Right ventricle myocardium superior (tissue), 1 donor: ENCODE measurements around the gene TOR2A. TPM values are rescaled to one million over a fixed set of nuclear protein-coding genes. Genes with fewer than 3 reads are reported as not detected.

Source experiments
- ATAC-seq: fragments of 200-7000 bp; cut with Tn5 transposase; one replicate; pipeline ENCODE4 v1.9.1; 2020; ENCODE audit warnings: mild to moderate bottlenecking; ENCODE audit not compliant: poor library complexity
- DNase-seq: peaks from one replicate; pipeline ENCODE4 v3.0.0-alpha.2; 2020
- intact Hi-C: fragments of 100-400 bp; cut with DNase I; formaldehyde crosslinking; loops from one replicate; pipeline ENCODE4 v1.11.2; 2022
- total RNA-seq: library from RNA; stranded (reverse); fragmentation: NEBNext Ultra II Directional; extraction: Animal tissue kit (Norgen Biotek cat#: 25700); gene quantifications from one replicate; pipeline ENCODE4 v1.2.1, GENCODE V29; 2021
- donor health status: DM: no; HTN: yes; CAD: no; lungs with severe emphysema.

Gene TOR2A
- total RNA-seq, 1 donor from 2014 or later: 3.3 TPM

DNA sequence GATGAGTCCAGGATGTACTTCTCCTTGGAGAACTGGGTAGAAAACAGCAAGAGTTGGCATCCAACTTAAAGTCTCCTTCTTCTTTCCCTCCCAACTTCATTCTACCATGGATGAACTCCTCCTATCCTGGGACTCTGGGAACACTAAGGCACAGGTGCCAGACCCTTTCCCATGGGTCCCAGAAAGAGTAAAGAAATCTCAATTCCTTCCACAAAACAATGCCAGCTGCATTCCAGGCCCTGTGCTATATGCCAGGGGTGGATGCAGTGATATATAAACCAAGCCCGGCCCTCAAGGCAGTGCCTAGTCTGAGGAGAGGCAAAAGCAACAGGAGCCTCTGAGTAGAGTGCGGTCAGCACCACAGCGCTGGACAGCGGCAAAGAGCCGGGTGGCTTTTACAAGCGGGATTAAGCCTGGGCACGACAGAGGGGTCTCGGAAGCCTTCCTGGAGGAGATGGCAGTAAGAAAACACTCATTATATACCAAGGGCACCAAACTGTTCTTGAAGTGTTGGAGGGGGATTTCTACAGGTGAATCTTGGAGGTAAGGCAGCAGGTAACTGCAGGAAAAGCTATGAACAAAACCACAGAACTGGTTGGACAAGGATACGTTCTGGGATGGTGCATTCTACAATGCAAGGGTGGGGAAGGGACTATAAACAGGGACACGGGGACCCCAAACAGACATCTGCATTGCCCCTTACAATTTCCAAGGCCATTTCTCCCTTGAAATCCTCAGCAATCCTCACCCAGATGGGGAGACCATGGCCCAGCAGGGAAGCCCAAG lies 16.4 kb upstream of the TOR2A start:
- no peak for DNase-seq
- intact Hi-C loops: no loop called here
- peak; percentile 30 for ATAC-seq

DNA sequence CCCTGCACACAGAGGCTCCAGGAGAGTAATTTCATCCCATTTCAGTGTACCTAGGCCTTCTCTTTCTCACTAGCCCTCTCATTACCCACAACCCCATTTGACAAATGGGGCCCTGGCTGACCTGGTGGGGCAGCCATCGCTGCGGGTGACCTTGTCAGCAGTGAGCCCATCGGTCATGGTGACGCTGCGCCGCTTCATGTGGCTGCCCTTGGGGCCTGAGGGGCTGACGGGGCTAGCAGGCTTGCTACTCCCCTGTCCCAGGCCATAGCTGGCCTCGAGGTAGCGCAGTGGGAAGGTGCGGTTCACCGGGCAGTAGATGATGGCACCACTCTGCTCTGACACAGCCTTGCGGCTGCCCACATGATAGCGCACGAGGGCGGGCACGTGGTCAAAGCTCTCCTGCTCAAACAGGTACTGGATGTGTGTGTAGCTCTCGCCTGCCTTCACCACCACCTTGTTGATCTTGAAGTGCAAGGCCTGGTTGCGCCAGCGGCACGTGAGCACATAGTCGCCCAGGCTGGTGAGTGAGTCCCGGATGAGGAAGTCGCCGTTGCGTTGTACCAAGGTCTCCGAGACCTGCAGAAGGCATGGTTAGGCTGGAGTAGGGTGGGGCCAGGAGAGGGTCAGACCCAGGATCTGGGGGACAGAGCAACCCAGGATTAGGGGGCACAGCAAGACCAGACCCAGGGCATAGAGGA lies 14.1 kb upstream of the TOR2A start:
- no peak for DNase-seq
- no peak for ATAC-seq

DNA sequence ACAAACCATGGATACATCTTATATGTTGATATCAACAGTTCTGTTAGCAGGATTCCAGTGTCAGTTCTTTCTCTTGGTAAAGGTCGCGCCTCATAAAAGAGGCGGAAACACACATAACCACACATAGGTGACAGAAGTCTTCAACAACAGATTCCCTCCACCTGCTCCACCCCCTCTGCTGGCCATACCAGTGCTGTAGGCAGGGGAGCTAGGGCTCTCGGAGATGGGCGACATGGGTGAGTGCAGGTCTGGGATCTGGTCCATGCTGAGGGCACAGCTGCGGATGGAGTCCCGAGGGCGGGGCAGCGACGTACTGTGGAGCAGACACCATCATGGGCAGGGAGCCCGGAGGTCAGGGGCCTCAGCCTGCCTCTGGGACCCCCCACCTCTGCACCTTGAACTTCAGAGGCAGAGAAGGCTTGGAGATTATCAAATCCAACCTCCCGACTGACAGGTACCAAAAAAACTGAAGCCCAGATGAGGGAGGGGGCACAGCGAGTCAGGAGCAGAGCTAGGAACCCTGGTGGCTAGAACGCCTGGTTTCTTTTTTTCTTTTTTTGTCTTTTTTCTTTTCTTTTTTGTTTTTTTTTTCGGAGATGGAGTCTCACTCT lies 12.0 kb upstream of the TOR2A start:
- no peak for ATAC-seq
- no peak for DNase-seq
- intact Hi-C loops: no loop called here

More for the DNA sequence above, 14.1 kb upstream of the TOR2A start:
- intact Hi-C loops: no loop called here

DNA sequence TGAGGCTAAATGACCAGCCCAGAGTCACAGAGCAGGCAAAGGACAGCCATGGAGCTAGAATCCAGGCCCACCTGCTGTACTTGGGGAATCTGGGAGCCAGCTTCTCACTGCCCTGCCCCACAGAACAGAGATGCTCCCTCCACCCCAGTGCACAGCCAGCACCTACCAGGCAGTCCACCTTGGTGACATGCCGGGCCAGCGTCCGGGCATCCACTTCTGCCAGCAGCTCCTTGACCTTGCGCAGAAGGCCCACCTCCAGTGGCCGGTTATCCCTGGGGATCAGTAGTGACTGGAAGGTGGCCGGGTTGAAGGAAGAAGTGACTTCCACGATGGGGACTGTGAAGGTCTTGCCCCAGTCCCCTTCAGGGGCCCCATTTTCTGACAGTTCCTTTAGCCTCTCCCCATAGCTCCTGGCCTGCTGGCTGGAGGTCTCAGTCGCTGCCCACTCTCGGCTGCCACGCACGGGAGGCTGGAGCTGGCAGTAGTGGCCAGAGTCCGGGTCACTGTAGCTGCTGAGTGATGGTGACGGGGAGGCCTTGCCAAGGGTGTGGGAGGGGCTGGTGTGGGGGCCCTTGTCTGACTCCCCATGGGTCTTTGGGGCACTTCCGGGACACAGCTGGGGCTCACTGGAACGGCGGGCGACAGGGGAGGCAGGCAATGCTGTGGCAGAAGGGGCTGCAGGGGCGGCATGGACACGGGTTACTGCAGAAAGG lies 9.5 kb upstream of the TOR2A start:
- intact Hi-C loops: no loop called here
- DNase-seq (no peak), ATAC-seq (no peak)

DNA sequence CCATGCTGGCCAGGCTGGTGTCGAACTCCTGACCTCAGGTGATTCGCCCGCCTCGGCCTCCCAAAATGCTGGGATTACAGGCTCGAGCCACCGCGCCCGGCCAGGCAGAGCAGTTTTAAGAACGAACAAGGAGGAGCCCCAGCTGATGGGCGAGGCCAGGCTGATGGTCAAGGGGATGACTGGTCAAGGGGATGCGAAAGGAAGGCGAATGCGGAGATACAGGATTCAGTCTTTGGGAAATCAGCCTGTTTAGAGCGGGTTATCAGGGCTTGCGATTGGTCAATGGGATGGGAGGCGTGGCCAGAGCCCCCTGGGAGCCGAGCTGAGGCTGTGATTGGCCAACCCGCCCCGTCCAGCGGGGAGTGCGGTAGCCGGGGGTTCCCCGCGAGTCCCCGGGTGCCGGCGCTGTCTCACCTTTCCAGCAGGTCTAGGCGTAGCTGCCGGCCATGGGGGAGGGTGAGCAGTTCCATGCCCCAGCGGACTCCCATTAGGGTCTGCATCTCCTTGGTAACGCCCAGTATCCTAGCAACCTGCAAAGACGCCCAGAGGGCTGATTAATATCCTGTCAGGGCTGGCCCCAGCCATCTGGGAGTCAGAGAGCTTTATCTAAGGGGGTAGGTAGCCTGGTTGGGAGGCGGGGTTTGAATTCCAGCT lies 7.5 kb upstream of the TOR2A start:
- intact Hi-C loops: no loop called here
- ATAC-seq (peak; percentile 36), DNase-seq (no peak)

DNA sequence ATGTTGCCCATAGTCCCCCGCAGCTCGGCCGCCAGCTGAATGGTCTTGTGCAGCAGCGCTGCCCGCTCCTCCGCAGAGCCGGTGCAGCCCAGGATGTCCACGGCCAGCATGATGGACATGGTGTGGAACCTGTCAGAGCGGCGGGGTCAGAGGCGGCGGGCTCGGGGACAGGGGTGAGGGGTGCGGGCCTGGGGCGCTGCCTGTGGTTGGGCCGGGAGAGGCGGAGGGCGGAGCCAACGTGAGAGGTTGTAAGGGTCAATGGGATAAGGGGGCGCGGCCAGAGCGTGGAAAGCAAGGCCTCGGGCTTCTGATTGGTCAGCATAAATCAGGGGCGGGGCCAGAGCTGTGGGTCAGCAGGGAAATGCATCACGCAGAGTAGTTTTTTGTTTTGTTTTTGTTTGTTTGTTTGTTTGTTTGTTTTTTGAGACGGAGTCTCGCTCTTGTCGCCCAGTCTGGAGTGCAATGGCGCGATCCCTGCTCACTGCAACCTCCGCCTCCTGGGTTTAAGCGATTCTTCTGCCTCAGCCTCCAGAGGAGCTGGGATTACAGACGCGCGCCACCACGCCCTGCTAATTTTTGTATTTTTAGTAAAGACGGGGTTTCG lies 6.8 kb upstream of the TOR2A start:
- intact Hi-C loops: no loop called here
- DNase-seq: peak; percentile 85
- ATAC-seq: peak; percentile 86

DNA sequence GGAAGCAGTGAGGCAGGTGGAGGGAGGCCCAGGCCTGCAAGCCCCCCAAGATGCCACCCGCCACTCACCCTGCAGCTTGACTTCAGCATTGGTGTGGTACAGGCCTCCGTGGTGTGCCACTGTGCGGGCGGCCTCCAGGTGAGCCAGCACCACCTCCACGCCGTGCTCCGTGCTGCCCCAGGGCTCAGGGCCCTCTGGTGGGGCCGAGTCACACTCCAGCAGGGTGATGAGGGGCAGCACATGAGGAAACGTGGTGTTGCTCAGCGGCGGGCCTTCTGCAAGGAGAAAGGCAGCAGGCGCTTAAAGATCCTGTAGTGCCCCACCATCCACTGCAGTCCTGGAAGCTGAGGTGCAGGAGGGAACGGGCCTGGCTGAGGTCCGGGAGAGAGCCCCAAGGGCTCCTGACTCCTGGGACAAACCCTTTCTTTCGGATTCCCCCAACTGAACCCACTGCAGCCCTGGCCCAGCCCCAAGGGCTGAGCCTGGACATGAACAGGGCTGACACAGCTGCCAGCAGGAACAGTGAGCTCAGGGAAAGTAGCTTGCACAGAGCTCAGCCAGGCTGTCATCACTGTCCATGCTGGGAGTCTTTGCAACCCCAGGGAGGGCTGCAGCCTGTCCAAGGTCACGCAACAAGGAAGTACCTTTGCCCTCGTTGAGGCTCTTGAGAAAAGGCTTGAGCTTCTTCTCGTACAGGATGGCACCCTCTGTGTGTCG lies 4.7 kb upstream of the TOR2A start:
- DNase-seq (peak; percentile 77), ATAC-seq (peak; percentile 16)
- intact Hi-C loops: loop anchor here (5.0 kb wide), 2 partner anchors 43 to 128 kb away; no protein-coding TSS in a partner anchor

DNA sequence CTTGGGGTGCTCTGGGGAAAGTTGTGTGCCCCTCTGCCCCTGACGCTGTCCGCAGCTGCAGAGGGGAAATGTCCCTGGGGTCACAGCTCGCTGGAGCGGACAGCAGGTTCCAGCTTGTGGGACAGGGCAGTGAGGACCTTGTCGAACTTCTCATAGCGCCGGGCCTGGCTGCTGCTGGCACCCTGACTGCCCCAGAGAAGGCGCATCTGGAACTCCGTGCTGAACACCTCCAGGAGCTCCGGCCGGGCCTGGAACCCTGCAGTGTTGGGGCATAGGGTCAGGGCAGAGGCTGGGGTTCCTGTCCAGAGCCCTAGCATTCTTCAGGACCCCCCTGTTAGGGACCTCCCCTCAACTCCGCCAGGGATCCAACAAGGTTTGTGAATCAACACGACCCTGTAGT lies 3.6 kb upstream of the TOR2A start:
- no peak for DNase-seq
- no peak for ATAC-seq
- intact Hi-C loops: loop anchor here (5.0 kb wide), 2 partner anchors 44 to 129 kb away; no protein-coding TSS in a partner anchor

DNA sequence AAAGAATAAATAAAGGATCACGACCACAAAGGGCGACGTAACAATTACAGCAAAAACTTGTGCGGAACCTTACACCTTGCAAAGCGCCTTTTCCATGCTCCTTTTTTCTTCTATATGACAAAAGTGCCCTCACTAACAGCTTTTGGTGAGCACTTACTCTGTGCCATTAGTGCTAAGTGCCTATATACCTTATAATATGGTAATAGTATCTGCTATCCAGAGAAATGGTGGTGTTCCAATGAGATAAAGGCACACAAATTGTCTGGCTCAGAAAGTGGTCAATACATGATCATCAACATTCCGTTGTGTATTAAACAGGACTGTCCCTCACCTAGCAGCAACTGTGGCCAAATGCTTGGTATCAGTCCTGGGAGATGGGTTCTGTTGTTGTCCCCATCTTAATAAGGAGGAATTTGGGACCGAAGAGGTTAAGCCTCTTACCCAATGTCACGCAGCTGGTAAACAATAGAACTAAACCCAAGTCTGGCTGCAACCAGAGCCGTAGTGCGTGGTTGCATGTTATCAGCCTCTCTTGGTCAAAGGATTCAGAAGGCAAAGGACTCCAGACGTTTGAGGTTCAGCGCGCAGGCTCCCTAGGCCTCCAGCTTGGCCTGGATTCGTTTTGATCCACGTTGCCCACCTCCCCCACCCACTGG lies 564 bp upstream of the TOR2A start:
- no peak for ATAC-seq
- intact Hi-C loops: loop anchor here (1.0 to 5.0 kb wide), 4 partner anchors 47 to 186 kb away; no protein-coding TSS in a partner anchor
- DNase-seq: no peak

DNA sequence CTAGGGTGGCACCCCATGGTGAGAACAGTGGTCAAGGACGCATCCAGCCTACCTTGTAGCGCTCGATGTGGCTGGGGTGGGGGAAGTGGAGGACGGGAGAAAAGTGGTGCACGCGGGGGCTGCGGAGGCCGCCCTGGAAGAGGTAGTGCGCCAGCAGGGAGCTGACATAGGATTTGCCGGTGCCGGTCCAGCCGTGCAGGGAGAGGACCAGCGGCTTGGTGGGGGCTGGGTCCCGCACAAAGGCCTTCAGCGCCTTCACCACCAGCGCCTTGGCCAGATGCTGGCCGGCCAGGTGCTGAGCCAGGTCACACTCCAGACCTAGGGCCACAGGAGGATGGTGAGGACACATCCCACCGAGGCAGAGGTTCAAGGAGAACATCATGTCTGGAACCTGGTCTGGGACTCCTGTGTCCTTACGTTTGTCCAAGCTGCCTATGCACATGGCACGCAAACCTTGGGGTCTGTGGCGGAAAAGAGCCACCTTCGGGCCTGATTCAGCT lies 797 bp downstream of the TOR2A start:
- ATAC-seq: no peak
- intact Hi-C loops: loop anchor here (2.0 to 5.0 kb wide), 2 partner anchors 143 to 232 kb away; no protein-coding TSS in a partner anchor
- DNase-seq: peak; percentile 58

DNA sequence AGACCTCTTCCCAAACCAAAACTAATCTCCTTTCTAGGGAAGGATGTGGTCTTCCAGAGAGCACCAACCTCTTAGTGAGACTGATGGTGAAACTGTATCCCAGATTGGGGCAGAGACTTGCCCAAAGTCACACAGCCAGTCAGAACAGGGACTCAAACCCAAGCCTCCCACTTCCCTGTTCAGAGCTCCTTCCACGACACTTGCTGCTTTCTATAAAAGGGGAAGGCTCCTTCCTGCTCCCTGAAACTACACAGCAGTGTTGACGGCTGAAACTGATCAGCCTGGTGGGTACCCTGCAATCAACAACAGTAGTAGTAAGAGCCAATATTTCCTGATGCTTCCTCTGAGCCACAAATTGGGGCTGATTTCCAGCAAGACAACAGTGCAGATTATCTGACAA lies 1.5 kb downstream of the TOR2A start:
- ATAC-seq (no peak), DNase-seq (no peak)
- intact Hi-C loops: loop anchor here (2.0 to 5.0 kb wide), 2 partner anchors 143 to 231 kb away; no protein-coding TSS in a partner anchor

DNA sequence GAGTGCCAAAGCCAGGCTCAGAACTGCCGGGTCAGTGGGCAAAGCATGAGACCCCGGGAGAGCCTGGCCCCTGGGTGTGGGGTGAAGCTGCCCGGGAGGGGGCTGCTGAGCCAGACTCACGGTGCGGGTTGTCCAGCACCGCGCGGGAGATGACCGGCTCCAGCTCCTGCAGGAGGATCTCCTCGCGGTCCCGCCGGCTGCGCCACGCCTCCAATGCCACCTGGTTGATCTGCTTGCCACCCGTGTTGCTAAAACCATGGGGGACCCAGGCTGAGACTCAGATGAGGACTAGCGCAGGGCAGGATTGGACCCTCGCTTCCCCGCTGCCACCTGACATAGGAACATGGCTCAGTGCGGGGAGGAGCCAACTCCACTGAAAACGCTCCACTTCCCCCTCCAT lies 2.6 kb downstream of the TOR2A start:
- intact Hi-C loops: loop anchor here (5.0 kb wide), 1 partner anchor 230 kb away; no protein-coding TSS in a partner anchor
- no peak for DNase-seq
- no peak for ATAC-seq

DNA sequence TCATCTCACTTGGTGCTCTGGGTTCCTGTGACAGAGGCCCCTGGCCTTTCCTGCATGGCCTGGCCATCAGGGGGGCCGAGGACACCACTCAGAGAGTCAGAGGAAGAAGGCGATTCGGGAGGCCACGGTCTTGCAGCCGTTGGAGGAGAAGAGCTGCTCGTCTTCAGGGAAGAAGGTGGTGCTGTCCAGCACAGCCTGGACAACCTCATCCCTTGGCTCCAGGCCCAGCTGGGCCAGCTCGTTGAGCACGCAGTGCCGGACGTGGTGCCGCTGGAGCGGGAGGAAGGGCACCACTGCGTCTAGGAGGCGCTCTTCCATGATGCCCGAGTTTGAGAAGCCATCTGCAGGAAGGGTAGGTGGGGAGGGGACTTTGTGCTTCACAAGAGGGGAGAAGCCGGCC lies 3.2 kb downstream of the TOR2A start:
- DNase-seq (no peak), ATAC-seq (no peak)
- intact Hi-C loops: loop anchor here (5.0 kb wide), 1 partner anchor 230 kb away; no protein-coding TSS in a partner anchor

DNA sequence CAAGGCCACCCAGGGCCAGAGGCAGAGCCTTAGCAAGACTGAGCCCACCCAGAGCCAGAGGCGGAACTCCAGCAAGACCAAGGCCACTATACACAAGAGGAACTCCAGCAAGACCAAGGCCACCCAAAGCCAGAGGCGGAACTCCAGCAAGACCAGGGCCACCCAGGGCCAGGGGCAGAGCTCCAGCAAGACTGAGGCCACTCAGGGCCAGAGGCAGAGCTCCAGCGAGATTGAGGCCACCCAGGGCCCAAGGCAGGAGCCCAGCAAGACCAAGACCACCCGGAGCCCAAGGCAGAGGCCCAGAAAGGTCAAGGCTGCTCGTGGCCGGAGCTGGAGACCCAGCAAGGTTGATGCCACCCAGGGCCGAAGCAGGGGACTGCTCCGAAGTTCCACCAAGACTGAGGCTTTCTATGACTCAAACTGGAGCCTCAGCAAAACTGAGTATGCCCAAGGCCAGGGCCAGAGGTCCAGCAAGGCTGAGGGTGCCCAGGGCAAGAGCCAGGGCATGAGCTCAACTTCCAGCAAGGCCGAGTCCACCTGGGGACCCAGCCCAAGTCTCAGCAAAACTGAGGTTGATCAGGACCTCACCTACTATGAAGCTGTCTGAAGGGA lies 4.2 kb downstream of the TOR2A start:
- intact Hi-C loops: loop anchor here (5.0 kb wide), 1 partner anchor 229 kb away; no protein-coding TSS in a partner anchor
- no peak for ATAC-seq
- DNase-seq: no peak

DNA sequence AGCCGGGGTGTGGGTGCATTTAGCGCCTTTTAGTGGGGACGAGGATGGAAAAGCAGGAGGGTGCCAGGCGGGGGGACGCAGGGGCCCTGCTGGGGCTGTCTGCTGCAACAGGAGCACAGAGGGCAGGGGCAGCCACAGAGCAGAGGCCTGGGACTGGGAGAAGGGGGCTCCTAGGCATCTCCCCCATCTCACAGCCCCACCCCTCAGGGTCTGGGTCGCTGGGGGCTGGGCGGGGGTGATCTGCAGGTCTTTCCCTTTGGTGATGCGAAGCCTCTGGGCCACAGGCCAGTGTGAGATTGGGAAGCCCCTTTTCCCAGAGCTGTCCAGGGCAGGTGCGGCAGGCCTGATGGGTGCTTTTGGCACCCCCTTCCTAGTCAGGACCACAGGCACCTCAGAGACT lies 4.8 kb downstream of the TOR2A start:
- intact Hi-C loops: loop anchor here (5.0 kb wide), 1 partner anchor 228 kb away; no protein-coding TSS in a partner anchor
- DNase-seq: no peak

More for the DNA sequence above, 4.8 kb downstream of the TOR2A start:
- ATAC-seq: no peak
